Activated T-cell treated with anti-CD3 and anti-CD28 coated beads, Interleukin-2, amount 50 U/mL, for 4 hours (primary cell): ENCODE measurements around the gene OTC. TPM values are rescaled to one million over a fixed set of nuclear protein-coding genes. Genes with fewer than 3 reads are reported as not detected.

Experiments used
- ATAC-seq, 2 donors: fragments of 200-7000 bp; cut with Tn5 transposase; one replicate each; pipeline ENCODE4 v1.10.0; 2021
- DNase-seq: peaks from one replicate; pipeline ENCODE4 v3.0.0-alpha.2; 2020
- H3K27me3 Mint-ChIP-seq: one replicate; pipeline ENCODE4 v1.8.0; 2021; ENCODE audit warnings: low read depth, mixed read lengths
- H3K36me3 Mint-ChIP-seq: one replicate; pipeline ENCODE4 v1.8.0; 2022; ENCODE audit warnings: mixed read lengths; ENCODE audit not compliant: insufficient read depth
- H3K4me1 Mint-ChIP-seq: one replicate; pipeline ENCODE4 v1.8.0; 2021; ENCODE audit warnings: low read depth, mixed read lengths
- H3K4me3 Mint-ChIP-seq: one replicate; pipeline ENCODE4 v1.8.0; 2021; ENCODE audit warnings: mild to moderate bottlenecking, moderate library complexity, mixed read lengths
- H3K9me3 Mint-ChIP-seq: one replicate; pipeline ENCODE4 v1.8.0; 2021; ENCODE audit warnings: mixed read lengths
- total RNA-seq, 3 donors: library from RNA; stranded (reverse); gene quantifications; one replicate each; pipeline ENCODE4 v1.2.1, GENCODE V29; 2021

OTC gene
- total RNA-seq, 3 donors from 2014 or later = not detected

GRCh38 chrX:38376747-38377146 is 24.3 kb downstream of the OTC start:
- no peak overlapping the region for H3K4me3 Mint-ChIP-seq
- no peaks in the 10 kb centered on the region for H3K9me3 Mint-ChIP-seq
- H3K27me3 Mint-ChIP-seq = peaks cover 3% of the 10 kb centered on the region
- H3K36me3 Mint-ChIP-seq = no peaks in the 10 kb centered on the region
- DNase-seq (no peak), ATAC-seq (no peak)
- no peaks in the 10 kb centered on the region for H3K4me1 Mint-ChIP-seq

GRCh38 chrX:38379088-38379487 is 26.7 kb downstream of the OTC start:
- no peaks in the 10 kb centered on the region for H3K4me1 Mint-ChIP-seq
- H3K27me3 Mint-ChIP-seq = no peaks in the 10 kb centered on the region
- DNase-seq = no peak
- no peaks in the 10 kb centered on the region for H3K9me3 Mint-ChIP-seq
- H3K4me3 Mint-ChIP-seq = no peak overlapping the region
- no peaks in the 10 kb centered on the region for H3K36me3 Mint-ChIP-seq
- ATAC-seq = no peak

GRCh38 chrX:38382663-38383062 is 30.3 kb downstream of the OTC start:
- Mint-ChIP-seq H3K27me3 (no peaks in the 10 kb centered on the region), H3K4me3 (no peak overlapping the region), H3K4me1 (no peaks in the 10 kb centered on the region), H3K9me3 (no peaks in the 10 kb centered on the region), H3K36me3 (no peaks in the 10 kb centered on the region)
- DNase-seq = no peak
- no peak for ATAC-seq

- no peak overlapping the region for H3K4me3 Mint-ChIP-seq
- ATAC-seq = no peak
- no peaks in the 10 kb centered on the region for H3K9me3 Mint-ChIP-seq
- no peaks in the 10 kb centered on the region for H3K4me1 Mint-ChIP-seq
- no peak for DNase-seq
- H3K27me3 Mint-ChIP-seq = no peaks in the 10 kb centered on the region
- no peaks in the 10 kb centered on the region for H3K36me3 Mint-ChIP-seq
Measured at GRCh38 chrX:38400389-38400910, 48.0 kb downstream of the OTC start.

GRCh38 chrX:38402118-38402517 is 49.7 kb downstream of the OTC start:
- ATAC-seq (no peak), DNase-seq (no peak)
- H3K9me3 Mint-ChIP-seq = no peaks in the 10 kb centered on the region
- H3K4me1 Mint-ChIP-seq = no peaks in the 10 kb centered on the region
- peaks cover 1% of the 10 kb centered on the region for H3K27me3 Mint-ChIP-seq
- no peaks in the 10 kb centered on the region for H3K36me3 Mint-ChIP-seq
- no peak overlapping the region for H3K4me3 Mint-ChIP-seq

GRCh38 chrX:38403834-38404233 is 51.4 kb downstream of the OTC start:
- peaks cover 7% of the 10 kb centered on the region for H3K27me3 Mint-ChIP-seq
- no peak for DNase-seq
- ATAC-seq = no peak
- no peaks in the 10 kb centered on the region for H3K36me3 Mint-ChIP-seq
- no peaks in the 10 kb centered on the region for H3K9me3 Mint-ChIP-seq
- no peak overlapping the region for H3K4me3 Mint-ChIP-seq
- H3K4me1 Mint-ChIP-seq = no peaks in the 10 kb centered on the region

GRCh38 chrX:38407126-38407525 is 54.7 kb downstream of the OTC start:
- Mint-ChIP-seq H3K27me3 (peaks cover 7% of the 10 kb centered on the region), H3K36me3 (no peaks in the 10 kb centered on the region), H3K9me3 (no peaks in the 10 kb centered on the region), H3K4me1 (no peaks in the 10 kb centered on the region), H3K4me3 (no peak overlapping the region)
- DNase-seq (no peak), ATAC-seq (no peak)

GRCh38 chrX:38409289-38409688 is 56.9 kb downstream of the OTC start:
- DNase-seq (no peak), ATAC-seq (no peak)
- Mint-ChIP-seq H3K4me1 (no peaks in the 10 kb centered on the region), H3K4me3 (no peak overlapping the region), H3K36me3 (no peaks in the 10 kb centered on the region), H3K9me3 (no peaks in the 10 kb centered on the region), H3K27me3 (peaks cover 7% of the 10 kb centered on the region)

- Mint-ChIP-seq H3K9me3 (no peaks in the 10 kb centered on the region), H3K36me3 (no peaks in the 10 kb centered on the region), H3K4me3 (no peak overlapping the region), H3K27me3 (no peaks in the 10 kb centered on the region), H3K4me1 (no peaks in the 10 kb centered on the region)
- DNase-seq = no peak
- no peak for ATAC-seq
Measured at GRCh38 chrX:38426785-38427184, 74.4 kb downstream of the OTC start.

- Mint-ChIP-seq H3K36me3 (no peaks in the 10 kb centered on the region), H3K4me1 (no peaks in the 10 kb centered on the region), H3K4me3 (no peak overlapping the region), H3K9me3 (no peaks in the 10 kb centered on the region), H3K27me3 (no peaks in the 10 kb centered on the region)
- DNase-seq = no peak
- no peak for ATAC-seq
Measured at GRCh38 chrX:38431525-38431924, 79.1 kb downstream of the OTC start.

GRCh38 chrX:38435130-38435529 is 82.7 kb downstream of the OTC start:
- DNase-seq (no peak), ATAC-seq (no peak)
- no peak overlapping the region for H3K4me3 Mint-ChIP-seq
- peaks cover 5% of the 10 kb centered on the region for H3K27me3 Mint-ChIP-seq
- no peaks in the 10 kb centered on the region for H3K4me1 Mint-ChIP-seq
- H3K9me3 Mint-ChIP-seq = no peaks in the 10 kb centered on the region
- H3K36me3 Mint-ChIP-seq = no peaks in the 10 kb centered on the region

- DNase-seq = no peak
- no peaks in the 10 kb centered on the region for H3K9me3 Mint-ChIP-seq
Measured at GRCh38 chrX:38437093-38437492, 84.7 kb downstream of the OTC start.

GRCh38 chrX:38438321-38438720 is 85.9 kb downstream of the OTC start:
- no peaks in the 10 kb centered on the region for H3K9me3 Mint-ChIP-seq
- H3K4me3 Mint-ChIP-seq = no peak overlapping the region
- ATAC-seq (no peak), DNase-seq (no peak)
- H3K27me3 Mint-ChIP-seq = peaks cover 5% of the 10 kb centered on the region
- no peaks in the 10 kb centered on the region for H3K4me1 Mint-ChIP-seq
- no peaks in the 10 kb centered on the region for H3K36me3 Mint-ChIP-seq

More at GRCh38 chrX:38437093-38437492, 84.7 kb downstream of the OTC start:
- no peaks in the 10 kb centered on the region for H3K36me3 Mint-ChIP-seq
- ATAC-seq = no peak
- H3K27me3 Mint-ChIP-seq = peaks cover 5% of the 10 kb centered on the region
- no peaks in the 10 kb centered on the region for H3K4me1 Mint-ChIP-seq
- no peak overlapping the region for H3K4me3 Mint-ChIP-seq

- Mint-ChIP-seq H3K4me3 (no peak overlapping the region), H3K9me3 (peaks cover 3% of the 10 kb centered on the region), H3K36me3 (no peaks in the 10 kb centered on the region), H3K27me3 (peaks cover 5% of the 10 kb centered on the region), H3K4me1 (no peaks in the 10 kb centered on the region)
- DNase-seq (no peak), ATAC-seq (no peak)
Measured at GRCh38 chrX:38452603-38453002, 100.2 kb downstream of the OTC start.

GRCh38 chrX:38458071-38458470 is 105.7 kb downstream of the OTC start:
- Mint-ChIP-seq H3K27me3 (no peaks in the 10 kb centered on the region), H3K4me1 (no peaks in the 10 kb centered on the region), H3K4me3 (no peak overlapping the region), H3K36me3 (no peaks in the 10 kb centered on the region), H3K9me3 (peaks cover 3% of the 10 kb centered on the region)
- no peak for DNase-seq
- no peak for ATAC-seq

- no peak for ATAC-seq
- Mint-ChIP-seq H3K4me3 (no peak overlapping the region), H3K36me3 (no peaks in the 10 kb centered on the region), H3K4me1 (no peaks in the 10 kb centered on the region), H3K9me3 (no peaks in the 10 kb centered on the region), H3K27me3 (peaks cover 3% of the 10 kb centered on the region)
- DNase-seq = no peak
Measured at GRCh38 chrX:38462257-38462656, 109.9 kb downstream of the OTC start.
